Karpas-422 (cell line): Measurements from ENCODE around the gene COL25A1. TPM values are rescaled to one million over a fixed set of nuclear protein-coding genes. Genes with fewer than 3 reads are reported as not detected.
A peak's percentile ranks its signal among the peaks of the same experiment; 100 is the strongest.

Source experiments
- DNase-seq: peaks from one replicate; pipeline ENCODE4 v3.0.0-alpha.2; 2015
- H2AFZ ChIP-seq: fragments of 200-600 bp; sonication (generic); 2 replicates; pipeline ENCODE4 v1.6.1; 2014; ENCODE audit warnings: antibody characterized with exemption, low read length, mixed read lengths
- H3K27ac ChIP-seq: fragments of 200-600 bp; sonication (generic); 2 replicates; pipeline ENCODE4 v1.5.1; 2014; ENCODE audit warnings: mild to moderate bottlenecking, low read length, moderate library complexity
- H3K27me3 ChIP-seq: fragments of 200-600 bp; sonication (generic); 2 replicates; pipeline ENCODE4 v1.6.1; 2014; ENCODE audit warnings: low read length, mixed read lengths
- H3K36me3 ChIP-seq: fragments of 200-600 bp; sonication (generic); 2 replicates; pipeline ENCODE4 v1.6.1; 2014; ENCODE audit warnings: low read length, mixed read lengths; ENCODE audit not compliant: insufficient read depth
- H3K4me1 ChIP-seq: fragments of 200-600 bp; sonication (generic); 2 replicates; pipeline ENCODE4 v1.6.1; 2014; ENCODE audit warnings: mild to moderate bottlenecking, low read length, mixed read lengths
- H3K4me2 ChIP-seq: fragments of 200-600 bp; sonication (generic); 2 replicates; pipeline ENCODE4 v1.6.1; 2014; ENCODE audit warnings: low read length, low read depth, mild to moderate bottlenecking; ENCODE audit not compliant: poor library complexity, severe bottlenecking
- H3K4me3 ChIP-seq: fragments of 200-600 bp; sonication (generic); 2 replicates; pipeline ENCODE4 v1.5.1; 2014; ENCODE audit warnings: mild to moderate bottlenecking, antibody characterized with exemption, low read length, mixed read lengths
- H3K79me2 ChIP-seq: fragments of 200-600 bp; sonication (generic); 2 replicates; pipeline ENCODE4 v1.6.1; 2014; ENCODE audit warnings: mild to moderate bottlenecking, low read length, mixed read lengths
- H3K9ac ChIP-seq: fragments of 200-600 bp; sonication (generic); 2 replicates; pipeline ENCODE4 v1.6.0; 2014; ENCODE audit warnings: low read length
- H3K9me2 ChIP-seq: fragments of 200-600 bp; sonication (generic), shearing (Covaris generic); replicated peaks from 2 replicates; pipeline ENCODE4 v1.6.0; 2014; ENCODE audit warnings: mild to moderate bottlenecking, low read length, moderate library complexity; ENCODE audit not compliant: insufficient read depth
- H3K9me3 ChIP-seq: fragments of 300-700, 200-600 bp; sonication (generic); 2 replicates; pipeline ENCODE4 v1.6.1; 2014; ENCODE audit warnings: low read length, mixed read lengths
- H4K20me1 ChIP-seq: fragments of 200-600 bp; sonication (generic); 2 replicates; pipeline ENCODE4 v1.6.1; 2014; ENCODE audit warnings: mild to moderate bottlenecking, antibody characterized with exemption, low read length, low read depth; ENCODE audit not compliant: insufficient read depth
- total RNA-seq: library from RNA; depleted of rRNA; stranded (reverse); fragments of >200 nt; shearing (Covaris generic); gene quantifications from 2 replicates; pipeline ENCODE4 v1.2.3, GENCODE V29; 2014; ENCODE audit warnings: low replicate concordance

Gene COL25A1
- total RNA-seq, 1 experiment from 2014 or later = not detected

- DNase-seq = no peak
- Histone ChIP-seq H3K4me3 (no peak overlapping the region), H2AFZ (no peak overlapping the region), H3K27ac (no peak overlapping the region), H3K4me1 (no peaks in the 10 kb centered on the region), H3K9ac (no peak overlapping the region), H3K79me2 (no peaks in the 10 kb centered on the region), H3K9me3 (no peaks in the 10 kb centered on the region), H3K27me3 (no peaks in the 10 kb centered on the region), H3K9me2 (no peaks in the 10 kb centered on the region), H4K20me1 (no peaks in the 10 kb centered on the region), H3K36me3 (no peaks in the 10 kb centered on the region), H3K4me2 (no peak overlapping the region)
These were observed 381.9 kb downstream of the COL25A1 start for GRCh38 chr4:108920395-108921087.

- H3K27me3 ChIP-seq = no peaks in the 10 kb centered on the region
- H3K27ac ChIP-seq = no peak overlapping the region
- H4K20me1 ChIP-seq = no peaks in the 10 kb centered on the region
- no peaks in the 10 kb centered on the region for H3K9me2 ChIP-seq
- H3K9me3 ChIP-seq = no peaks in the 10 kb centered on the region
- H3K4me3 ChIP-seq = no peak overlapping the region
- H3K9ac ChIP-seq = no peak overlapping the region
- no peaks in the 10 kb centered on the region for H3K36me3 ChIP-seq
- DNase-seq = no peak
- no peak overlapping the region for H2AFZ ChIP-seq
- no peaks in the 10 kb centered on the region for H3K79me2 ChIP-seq
- H3K4me2 ChIP-seq = no peak overlapping the region
- H3K4me1 ChIP-seq = no peaks in the 10 kb centered on the region
These were observed 383.1 kb downstream of the COL25A1 start for GRCh38 chr4:108919226-108919893.

- H3K36me3 ChIP-seq = no peaks in the 10 kb centered on the region
- no peaks in the 10 kb centered on the region for H3K9me3 ChIP-seq
- no peaks in the 10 kb centered on the region for H4K20me1 ChIP-seq
- no peaks in the 10 kb centered on the region for H3K9me2 ChIP-seq
- H3K9ac ChIP-seq = no peak overlapping the region
- H3K27me3 ChIP-seq = no peaks in the 10 kb centered on the region
- no peak overlapping the region for H3K4me2 ChIP-seq
- no peak overlapping the region for H3K4me3 ChIP-seq
- H2AFZ ChIP-seq = no peak overlapping the region
- DNase-seq = no peak
- no peak overlapping the region for H3K27ac ChIP-seq
- no peaks in the 10 kb centered on the region for H3K79me2 ChIP-seq
- H3K4me1 ChIP-seq = no peaks in the 10 kb centered on the region
These were observed 385.2 kb downstream of the COL25A1 start for GRCh38 chr4:108917255-108917654.

GRCh38 chr4:108916638-108917037 is 385.8 kb downstream of the COL25A1 start:
- Histone ChIP-seq H3K36me3 (no peaks in the 10 kb centered on the region), H3K9ac (no peak overlapping the region), H2AFZ (no peak overlapping the region), H3K9me2 (no peaks in the 10 kb centered on the region), H3K27me3 (no peaks in the 10 kb centered on the region), H3K79me2 (no peaks in the 10 kb centered on the region), H4K20me1 (no peaks in the 10 kb centered on the region), H3K4me3 (no peak overlapping the region), H3K27ac (no peak overlapping the region), H3K9me3 (no peaks in the 10 kb centered on the region), H3K4me2 (no peak overlapping the region), H3K4me1 (no peaks in the 10 kb centered on the region)
- DNase-seq = no peak

- DNase-seq = no peak
- Histone ChIP-seq H3K4me2 (no peak overlapping the region), H3K27me3 (no peaks in the 10 kb centered on the region), H3K9me3 (no peaks in the 10 kb centered on the region), H2AFZ (no peak overlapping the region), H3K9me2 (no peaks in the 10 kb centered on the region), H3K27ac (no peak overlapping the region), H4K20me1 (no peaks in the 10 kb centered on the region), H3K4me3 (no peak overlapping the region), H3K4me1 (no peaks in the 10 kb centered on the region), H3K79me2 (no peaks in the 10 kb centered on the region), H3K36me3 (no peaks in the 10 kb centered on the region), H3K9ac (no peak overlapping the region)
These were observed 395.5 kb downstream of the COL25A1 start for GRCh38 chr4:108906866-108907367.

- no peaks in the 10 kb centered on the region for H3K27me3 ChIP-seq
- no peaks in the 10 kb centered on the region for H3K9me3 ChIP-seq
- no peaks in the 10 kb centered on the region for H3K4me1 ChIP-seq
- H3K27ac ChIP-seq = no peak overlapping the region
- H3K4me2 ChIP-seq = no peak overlapping the region
- H4K20me1 ChIP-seq = no peaks in the 10 kb centered on the region
- H2AFZ ChIP-seq = no peak overlapping the region
- no peaks in the 10 kb centered on the region for H3K9me2 ChIP-seq
- H3K4me3 ChIP-seq = no peak overlapping the region
- DNase-seq = no peak
- H3K36me3 ChIP-seq = no peaks in the 10 kb centered on the region
- H3K79me2 ChIP-seq = no peaks in the 10 kb centered on the region
- H3K9ac ChIP-seq = no peak overlapping the region
These were observed 396.5 kb downstream of the COL25A1 start for GRCh38 chr4:108906006-108906405.

GRCh38 chr4:108903464-108904221 is 398.8 kb downstream of the COL25A1 start:
- no peaks in the 10 kb centered on the region for H3K9me2 ChIP-seq
- H4K20me1 ChIP-seq = no peaks in the 10 kb centered on the region
- no peaks in the 10 kb centered on the region for H3K27me3 ChIP-seq
- no peaks in the 10 kb centered on the region for H3K36me3 ChIP-seq
- no peaks in the 10 kb centered on the region for H3K4me1 ChIP-seq
- no peak overlapping the region for H3K4me3 ChIP-seq
- no peaks in the 10 kb centered on the region for H3K9me3 ChIP-seq
- no peak overlapping the region for H3K4me2 ChIP-seq
- H3K9ac ChIP-seq = no peak overlapping the region
- no peaks in the 10 kb centered on the region for H3K79me2 ChIP-seq
- H3K27ac ChIP-seq = no peak overlapping the region
- no peak overlapping the region for H2AFZ ChIP-seq
- DNase-seq = peak; percentile 5

GRCh38 chr4:108902769-108903168 is 399.7 kb downstream of the COL25A1 start:
- Histone ChIP-seq H3K9me3 (no peaks in the 10 kb centered on the region), H2AFZ (no peak overlapping the region), H4K20me1 (no peaks in the 10 kb centered on the region), H3K79me2 (no peaks in the 10 kb centered on the region), H3K4me3 (no peak overlapping the region), H3K27me3 (no peaks in the 10 kb centered on the region), H3K36me3 (no peaks in the 10 kb centered on the region), H3K4me2 (no peak overlapping the region), H3K9me2 (no peaks in the 10 kb centered on the region), H3K9ac (no peak overlapping the region), H3K4me1 (no peaks in the 10 kb centered on the region), H3K27ac (no peak overlapping the region)
- no peak for DNase-seq
